ENCODE measurements around the gene PLGLB2. TPM values are rescaled to one million over a fixed set of nuclear protein-coding genes. Genes with fewer than 3 reads are reported as not detected.

PLGLB2 gene
- total and polyA plus RNA-seq, 5 experiments from 2014 or later = 0.31 to 5.7 (median 2.1) TPM; not detected in 1

Other genes starting within 250 kb of the PLGLB2 start
- 1 to 10 TPM; 3.0 to 5.6 TPM for gene RGPD2, start 77.7 kb downstream of the PLGLB2 start, total RNA-seq
- 1 to 10 TPM; 1.7 to 3.0 (median 2.0) TPM for gene RGPD2, start 77.7 kb downstream of the PLGLB2 start, polyA plus RNA-seq